Fibroblast of skin of right biceps (primary cell): ENCODE data around the gene USP7.
A peak's percentile ranks its signal among the peaks of the same experiment; 100 is the strongest.
"Not testable (repeated sequence)": the region's sequence is repeated elsewhere in the genome, so short reads cannot be mapped to it uniquely, and the experiment has no call there.

Source experiments
- DNase-seq: peaks from one replicate; pipeline ENCODE4 v3.0.0-alpha.2; 2013

The USP7 gene

GRCh38 chr16:8858994-8859912 lies 104.5 kb downstream of the USP7 start:
- DNase-seq, result no peak

GRCh38 chr16:8855972-8856371 lies 107.7 kb downstream of the USP7 start:
- no peak for DNase-seq

- DNase-seq, result no peak
Observed at GRCh38 chr16:8855051-8855786, 108.5 kb downstream of the USP7 start.

- DNase-seq, result no peak
Observed at GRCh38 chr16:8854298-8854948, 109.3 kb downstream of the USP7 start.

- DNase-seq, result no peak
Observed at GRCh38 chr16:8853611-8854010, 110.1 kb downstream of the USP7 start.

GRCh38 chr16:8853150-8853549 lies 110.6 kb downstream of the USP7 start:
- DNase-seq, result no peak

GRCh38 chr16:8852534-8852933 lies 111.2 kb downstream of the USP7 start:
- DNase-seq, result no peak

- no peak for DNase-seq
Observed at GRCh38 chr16:8851761-8852403, 111.8 kb downstream of the USP7 start.

- peak; percentile 71 for DNase-seq
Observed at GRCh38 chr16:8850279-8850885, 113.3 kb downstream of the USP7 start.

GRCh38 chr16:8849411-8850011 lies 114.2 kb downstream of the USP7 start:
- DNase-seq, result no peak

GRCh38 chr16:8848939-8849391 lies 114.7 kb downstream of the USP7 start:
- DNase-seq, result peak; percentile 87

GRCh38 chr16:8848231-8848938 lies 115.3 kb downstream of the USP7 start:
- DNase-seq, result no peak

- DNase-seq, result no peak
Observed at GRCh38 chr16:8847623-8848022, 116.1 kb downstream of the USP7 start.

- peak; percentile 31 for DNase-seq
Observed at GRCh38 chr16:8847145-8847544, 116.6 kb downstream of the USP7 start.

- DNase-seq, result no peak
Observed at GRCh38 chr16:8846401-8846932, 117.2 kb downstream of the USP7 start.

- no peak for DNase-seq
Observed at GRCh38 chr16:8845699-8846298, 117.9 kb downstream of the USP7 start.

- DNase-seq, result not testable (repeated sequence)
Observed at GRCh38 chr16:8843296-8843695, 120.4 kb downstream of the USP7 start.
